Measurements from ENCODE around the gene TP63. TPM values are rescaled to one million over a fixed set of nuclear protein-coding genes. Genes with fewer than 3 reads are reported as not detected.
"Not testable (repeated sequence)": the region's sequence is repeated elsewhere in the genome, so short reads cannot be mapped to it uniquely, and the experiment has no call there.

TP63 gene
- polyA plus RNA-seq (ENCODE audit: insufficient read length in 3 of 3): 1 to 10 TPM in 2 of 3 donors, under 1 TPM in 1; 0.58 to 1.9 (median 1.7) TPM

DNA sequence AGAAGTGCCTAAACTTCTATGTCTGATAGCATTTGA lies at the start of gene TP63:
Gene TP63, plus strand, starts transcription at position 17 of the 36 bp plus-strand sequence. CDS start 127 bp downstream, outside the sequence.
- DNase-seq (ENCODE audit: low read depth in 3 of 3, low spot score in 2 of 3): no peak

DNA sequence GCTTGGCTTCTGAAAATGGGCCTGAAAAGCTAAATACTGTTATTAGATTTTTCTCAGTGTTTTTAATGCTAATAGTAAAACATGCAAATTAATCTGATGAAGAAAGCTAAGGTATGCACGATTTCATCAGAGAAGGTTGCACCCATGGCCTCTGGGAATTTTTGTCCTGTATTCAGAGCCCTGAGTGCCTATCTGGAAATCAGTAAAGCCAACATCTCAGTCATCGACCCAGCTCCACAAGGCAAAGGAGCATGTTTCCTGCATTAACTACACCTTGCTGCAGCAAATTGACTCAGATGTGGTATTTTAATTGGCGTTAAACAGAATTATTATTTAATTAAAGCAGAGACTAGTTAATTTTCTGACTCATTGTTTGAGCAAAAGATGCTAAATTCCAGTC lies 49.0 kb upstream of the TP63 start:
- DNase-seq (ENCODE audit: low read depth in 3 of 3, low spot score in 2 of 3): no peak

DNA sequence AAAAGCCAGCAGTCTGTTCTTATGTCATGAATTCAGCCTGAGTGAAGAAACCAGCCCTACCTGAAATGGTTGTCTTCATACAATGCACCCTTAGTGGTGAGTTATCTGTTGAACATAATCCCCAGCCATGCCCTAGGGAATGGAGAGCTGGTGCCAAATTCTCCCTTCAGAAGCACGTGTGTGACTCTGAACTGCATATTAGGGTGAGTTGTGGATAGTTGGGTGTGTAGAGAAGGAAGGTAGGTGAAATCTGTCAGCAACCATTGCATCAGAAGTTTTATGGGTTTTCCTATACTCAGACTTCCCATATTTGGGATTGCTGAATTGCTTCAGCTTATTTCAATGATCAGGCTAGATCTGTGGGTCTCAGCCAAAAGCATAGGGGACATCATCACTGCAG lies 46.5 kb upstream of the TP63 start:
- DNase-seq (ENCODE audit: low read depth in 3 of 3, low spot score in 2 of 3): no peak

DNA sequence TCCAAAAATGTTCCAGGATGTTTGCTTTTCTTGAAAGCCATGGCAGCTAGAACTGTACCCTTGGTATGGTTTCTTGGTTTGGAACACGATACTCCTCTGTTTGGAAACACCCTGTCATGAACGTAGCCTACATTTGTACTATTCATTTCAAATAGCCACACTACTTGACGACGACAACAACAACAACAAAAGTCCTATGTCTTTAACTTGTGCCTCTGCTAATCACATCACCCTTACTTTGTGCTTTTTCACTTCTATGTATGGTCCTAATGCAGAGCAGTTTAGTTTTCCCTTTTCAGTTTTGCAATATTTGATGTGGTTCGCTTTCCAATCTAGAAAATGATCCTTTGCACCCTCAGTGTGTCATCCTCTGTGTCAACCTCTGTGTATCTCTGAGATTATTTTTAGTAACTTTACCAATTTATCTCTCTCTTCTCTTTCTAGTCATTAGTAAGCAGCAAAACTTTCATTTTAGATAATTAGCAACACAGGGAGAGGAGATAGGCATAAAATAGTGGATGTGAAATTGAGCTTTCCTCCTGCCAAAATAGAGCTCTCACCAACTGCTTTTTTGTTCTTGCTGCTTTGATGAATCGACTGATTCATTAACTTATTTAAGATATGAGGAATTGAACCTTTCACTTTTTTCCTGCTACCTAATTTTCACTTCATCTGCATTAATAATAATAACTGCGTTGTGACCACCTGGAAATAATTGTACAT lies 44.1 kb upstream of the TP63 start:
- no peak for DNase-seq (ENCODE audit: low read depth in 3 of 3, low spot score in 2 of 3)

DNA sequence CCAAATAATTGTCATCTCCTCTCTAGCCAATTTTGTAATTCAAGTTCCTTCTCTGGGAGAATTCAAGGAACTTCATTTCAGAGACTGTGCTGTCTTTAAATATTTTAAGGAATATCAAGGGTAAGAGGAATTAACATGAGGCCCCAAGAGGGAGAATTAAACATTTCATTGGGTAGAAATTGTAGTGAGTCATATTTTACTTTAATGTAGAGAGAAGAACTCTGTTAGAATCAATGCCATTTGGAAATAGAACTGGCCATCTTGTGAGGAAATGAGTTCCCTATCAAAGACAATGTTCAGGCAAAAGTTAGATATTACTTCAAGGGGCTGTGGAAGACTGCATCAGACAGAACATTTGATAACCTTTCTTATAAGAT lies 43.5 kb upstream of the TP63 start:
- no peak for DNase-seq (ENCODE audit: low read depth in 3 of 3, low spot score in 2 of 3)

DNA sequence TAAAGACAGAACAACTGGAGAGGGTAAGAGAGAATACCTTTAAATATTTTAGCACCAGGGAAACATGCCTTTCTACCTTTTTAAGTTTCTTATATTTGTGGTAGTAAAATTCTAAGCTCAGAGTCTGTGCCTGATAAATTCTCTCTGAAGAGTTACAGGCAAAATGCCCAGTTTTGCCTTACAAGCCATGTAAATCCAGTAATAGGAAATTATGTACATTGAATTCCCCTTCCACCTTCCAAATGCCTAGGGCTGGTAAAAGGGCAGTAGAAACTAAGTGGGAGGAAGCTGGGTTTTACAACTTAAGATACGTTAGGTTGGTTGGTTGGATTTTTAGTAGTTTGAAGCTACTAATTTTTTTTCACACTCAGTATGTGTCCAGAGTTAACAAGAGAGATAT lies 43.1 kb upstream of the TP63 start:
- no peak for DNase-seq (ENCODE audit: low read depth in 3 of 3, low spot score in 2 of 3)

DNA sequence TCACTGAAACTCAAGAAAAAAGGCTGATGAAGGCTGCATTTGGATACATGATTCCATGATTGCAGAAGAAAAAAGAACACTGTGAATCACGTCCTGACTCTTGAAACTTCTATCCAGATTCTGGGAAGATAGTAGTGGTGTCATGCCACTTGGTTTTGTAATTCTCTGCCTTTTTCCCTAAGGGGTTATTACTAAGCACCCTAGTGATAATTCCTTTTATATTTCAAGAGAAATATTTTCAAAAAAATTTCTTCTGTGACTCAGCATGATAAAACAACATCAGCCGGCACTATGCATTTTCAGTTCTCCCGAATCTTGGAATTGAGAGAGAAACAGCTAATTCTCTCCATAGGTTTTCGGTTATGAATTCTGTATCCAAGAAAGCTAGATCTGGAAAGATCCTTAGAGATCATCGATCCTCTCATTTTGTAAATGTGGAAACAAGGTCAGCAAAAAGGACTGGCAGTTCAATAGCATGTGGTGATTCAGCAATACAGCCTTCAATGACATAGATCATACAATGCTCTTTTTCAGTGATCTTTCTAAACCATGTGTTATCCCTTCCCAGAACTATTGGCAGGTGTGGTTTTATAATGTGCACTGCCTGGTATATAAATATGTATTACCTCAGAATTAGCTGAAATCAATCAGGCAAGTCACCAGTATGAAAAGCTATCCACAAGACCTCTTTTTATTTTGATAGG lies 42.6 kb upstream of the TP63 start:
- no peak for DNase-seq (ENCODE audit: low read depth in 3 of 3, low spot score in 2 of 3)

DNA sequence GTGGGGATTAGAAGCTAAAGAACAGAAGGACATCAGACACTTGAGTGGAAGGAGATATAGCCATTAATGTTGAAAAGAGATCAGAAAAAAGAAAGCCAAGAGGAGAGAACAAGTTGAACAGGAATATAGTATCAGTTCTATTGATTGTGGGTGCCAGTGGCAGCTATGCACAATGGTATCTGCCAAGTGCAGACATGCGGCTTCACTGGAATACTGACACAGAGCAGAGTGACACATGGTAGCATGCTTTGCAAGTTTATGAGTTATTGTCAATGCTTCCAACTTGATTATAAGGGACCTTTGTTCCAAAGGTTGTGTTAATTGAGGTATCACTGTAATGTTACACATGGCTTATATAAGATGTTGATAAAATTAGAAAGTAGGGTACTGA lies 42.0 kb upstream of the TP63 start:
- DNase-seq (ENCODE audit: low read depth in 3 of 3, low spot score in 2 of 3): no peak

DNA sequence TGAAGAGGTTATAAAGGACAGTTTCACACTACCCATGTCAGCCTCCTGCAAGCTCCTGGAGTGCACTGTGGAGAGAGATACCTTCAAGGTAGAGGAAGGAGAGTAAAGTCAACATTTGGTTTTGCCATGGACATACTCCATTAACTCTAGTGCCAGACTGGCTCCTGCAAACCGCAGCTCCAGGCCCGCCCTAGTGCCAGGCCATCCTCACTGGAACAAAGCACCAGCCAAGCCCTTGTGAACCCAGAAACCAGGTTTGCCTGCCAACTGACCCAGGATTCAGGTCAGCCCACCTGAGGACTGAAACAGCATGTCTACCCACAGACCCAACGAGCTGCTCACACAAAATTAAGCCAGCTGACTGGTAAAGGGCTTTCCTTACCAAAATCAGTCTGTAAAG lies 41.0 kb upstream of the TP63 start:
- no peak for DNase-seq (ENCODE audit: low read depth in 3 of 3, low spot score in 2 of 3)

DNA sequence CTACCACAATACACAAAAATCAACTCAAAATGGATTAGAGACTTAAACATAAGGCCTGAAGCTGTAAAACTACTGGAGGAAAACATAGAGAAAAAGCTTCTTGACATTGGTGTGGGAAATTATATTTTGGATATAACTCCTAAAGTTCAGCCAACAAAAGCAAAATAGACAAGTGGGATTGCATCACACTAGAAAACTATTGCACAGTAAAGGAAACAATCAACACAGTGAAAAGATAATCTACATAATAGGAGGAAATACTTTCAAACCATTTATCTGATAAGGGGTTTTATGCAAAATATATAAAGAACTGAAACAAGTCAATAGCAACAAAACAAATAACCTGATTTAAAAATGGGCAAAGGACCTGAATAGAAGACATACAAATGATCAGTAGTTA lies 37.6 kb upstream of the TP63 start:
- no peak for DNase-seq (ENCODE audit: low read depth in 3 of 3, low spot score in 2 of 3)

DNA sequence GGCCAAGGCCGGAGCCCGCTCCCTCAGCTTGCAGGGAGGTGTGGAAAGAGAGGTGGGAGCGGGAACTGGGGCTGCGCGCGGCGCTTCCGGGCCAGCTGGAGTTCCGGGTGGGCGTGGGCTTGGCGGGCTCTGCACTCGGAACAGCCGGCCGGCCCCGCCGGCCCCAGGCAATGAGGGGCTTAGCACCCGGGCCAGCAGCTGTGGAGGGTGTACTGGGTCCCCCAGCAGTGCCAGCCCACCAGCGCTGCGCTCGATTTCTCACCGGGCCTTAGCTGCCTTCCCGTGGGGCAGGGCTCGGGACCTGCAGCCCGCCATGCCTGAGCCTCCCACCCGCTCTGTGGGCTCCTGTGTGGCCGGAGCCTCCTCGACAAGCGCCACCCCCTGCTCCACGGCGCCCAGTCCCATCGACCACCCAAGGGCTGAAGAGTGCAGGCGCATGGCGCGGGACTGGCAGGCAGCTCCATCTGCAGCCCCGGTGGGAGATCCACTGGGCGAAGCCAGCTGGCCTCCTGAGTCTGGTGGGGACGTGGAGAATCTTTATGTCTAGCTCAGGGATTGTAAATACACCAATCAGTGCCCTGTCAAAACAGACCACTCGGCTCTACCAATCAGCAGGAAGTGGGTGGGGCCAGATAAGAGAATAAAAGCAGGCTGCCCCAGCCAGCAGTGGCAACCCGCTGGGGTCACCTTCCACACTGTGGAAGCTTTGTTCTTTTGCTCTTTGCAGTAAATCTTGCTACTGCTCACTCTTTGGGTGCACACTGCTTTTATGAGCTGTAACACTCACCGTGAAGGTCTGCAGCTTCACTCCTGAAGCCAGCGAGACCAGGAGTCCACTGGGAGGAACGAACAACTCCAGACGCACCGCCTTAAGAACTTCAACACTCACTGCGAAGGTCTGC lies 34.9 kb upstream of the TP63 start:
- not testable (repeated sequence) for DNase-seq (ENCODE audit: low read depth in 3 of 3, low spot score in 2 of 3)

DNA sequence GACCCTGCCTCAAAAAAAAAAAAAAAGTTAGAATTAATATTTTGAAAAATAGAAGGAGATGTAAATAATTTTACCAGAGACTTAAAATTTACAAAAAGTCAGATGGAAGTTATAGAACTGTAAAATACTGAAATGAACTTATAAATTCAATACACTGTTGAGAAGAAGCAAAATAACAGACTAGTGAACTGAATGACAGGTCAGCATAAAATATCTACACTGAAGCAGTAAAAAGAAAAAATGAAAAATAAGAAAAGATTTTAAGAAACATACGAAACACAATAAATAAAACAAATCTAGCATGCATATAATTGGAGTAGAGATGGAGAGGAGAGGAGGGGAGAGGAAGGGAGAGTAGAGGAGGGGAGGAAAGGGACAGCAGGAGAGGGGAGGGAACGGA lies 33.3 kb upstream of the TP63 start:
- no peak for DNase-seq (ENCODE audit: low read depth in 3 of 3, low spot score in 2 of 3)

DNA sequence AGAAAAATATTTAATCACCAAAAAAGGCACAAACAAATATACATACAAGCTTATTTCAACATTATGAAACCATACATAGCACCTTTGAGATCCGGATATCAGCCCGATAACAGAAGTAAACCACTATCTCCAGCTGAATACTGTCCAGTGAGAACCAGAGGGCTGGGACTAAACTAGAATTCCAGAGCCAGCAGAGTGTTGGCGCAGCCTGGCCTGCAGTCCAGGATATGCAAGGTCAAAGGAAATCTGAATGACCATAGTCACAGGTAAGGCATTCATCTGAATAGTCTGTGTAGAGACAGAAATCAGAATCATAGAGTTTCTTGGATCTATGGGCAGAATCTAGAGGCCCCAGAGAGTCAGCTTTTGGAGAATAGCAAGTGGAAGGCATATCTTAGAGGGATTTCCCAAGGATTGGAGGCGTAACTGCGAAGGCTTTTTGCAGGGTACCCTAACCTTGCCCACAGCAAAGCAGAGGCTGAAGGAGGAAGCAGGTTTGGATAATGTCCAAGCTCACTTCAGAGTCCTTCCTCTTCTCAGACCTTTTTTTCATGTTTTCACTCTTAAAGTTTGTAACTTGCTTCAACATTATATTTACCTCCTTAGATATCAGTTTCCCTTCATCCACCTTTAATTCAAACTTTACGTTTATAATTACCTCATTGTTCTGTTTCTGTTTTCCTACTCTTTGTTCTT lies 32.5 kb upstream of the TP63 start:
- no peak for DNase-seq (ENCODE audit: low read depth in 3 of 3, low spot score in 2 of 3)

DNA sequence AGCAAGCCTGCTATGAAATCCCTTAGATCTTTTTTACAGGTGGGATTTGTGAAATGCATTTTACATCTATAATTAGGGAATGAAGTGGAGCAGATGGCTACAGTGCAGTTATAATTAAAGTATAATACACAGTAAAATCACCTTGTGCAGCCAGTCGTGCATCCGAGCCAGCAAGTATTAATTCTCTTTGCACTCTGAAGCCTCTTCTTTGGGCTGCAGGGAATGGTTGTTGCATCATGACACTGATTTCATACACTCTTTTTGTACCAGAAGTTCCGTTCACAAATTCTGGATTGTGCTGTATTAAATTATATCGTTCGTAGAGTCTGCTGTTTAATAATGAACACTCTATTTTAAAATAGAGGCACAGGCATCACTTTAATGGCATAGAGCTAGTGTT lies 28.7 kb upstream of the TP63 start:
- DNase-seq (ENCODE audit: low read depth in 3 of 3, low spot score in 2 of 3): no peak

DNA sequence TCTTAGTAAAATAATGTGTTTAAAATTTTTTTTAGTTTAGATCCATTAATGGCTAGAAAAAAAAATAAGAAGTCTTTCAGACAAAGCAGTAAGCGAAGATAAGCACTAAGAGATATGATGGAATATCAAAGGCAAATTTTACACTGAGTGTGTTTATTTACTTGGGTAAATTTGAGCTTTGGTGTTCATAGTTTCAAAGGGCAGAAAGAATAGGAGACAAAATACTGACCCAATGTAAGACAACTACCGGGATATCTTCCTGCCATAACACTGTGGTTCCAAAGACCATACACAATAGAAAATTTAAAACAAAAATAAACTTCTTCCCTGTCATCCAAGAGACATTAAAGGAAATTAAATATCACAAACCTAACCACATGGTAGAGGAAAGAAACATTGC lies 25.5 kb upstream of the TP63 start:
- DNase-seq (ENCODE audit: low read depth in 3 of 3, low spot score in 2 of 3): no peak

DNA sequence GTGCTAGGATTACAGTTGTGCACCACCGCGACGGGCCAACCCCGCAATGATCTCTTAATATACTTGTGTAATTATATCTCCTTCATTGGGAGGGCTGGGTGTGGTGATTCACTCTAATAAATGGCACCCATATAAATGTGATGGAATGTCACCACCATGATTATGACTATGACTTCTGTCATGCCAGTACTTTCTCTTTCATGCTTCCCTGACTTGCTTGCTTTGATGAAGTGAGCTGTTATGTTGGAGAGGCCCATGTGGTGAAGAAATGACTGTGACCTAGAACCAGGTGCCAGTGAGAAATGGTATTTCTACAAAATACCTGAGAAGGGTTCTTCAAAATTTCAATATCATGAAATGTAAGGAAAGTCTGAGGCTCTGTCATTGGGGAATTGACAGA lies 24.4 kb upstream of the TP63 start:
- no peak for DNase-seq (ENCODE audit: low read depth in 3 of 3, low spot score in 2 of 3)

DNA sequence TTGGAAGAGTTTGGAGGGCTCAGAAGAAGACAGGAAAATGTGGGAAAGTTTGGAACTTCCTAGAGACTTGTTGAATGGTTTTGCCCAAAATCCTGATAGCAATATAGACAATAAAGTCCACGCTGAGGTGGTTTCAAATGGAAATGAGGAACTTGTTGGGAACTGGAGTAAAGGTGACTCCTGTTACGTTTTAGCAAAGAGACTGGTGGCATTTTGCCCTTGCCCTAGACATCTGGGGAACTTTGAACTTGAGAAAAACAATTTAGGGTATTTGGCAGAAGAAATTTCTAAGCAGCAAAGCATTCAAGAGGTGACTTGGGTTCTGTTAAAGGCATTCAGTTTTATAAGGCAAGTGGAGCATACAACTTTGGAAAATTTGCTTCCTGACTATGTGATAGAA lies 18.5 kb upstream of the TP63 start:
- not testable (repeated sequence) for DNase-seq (ENCODE audit: low read depth in 3 of 3, low spot score in 2 of 3)

DNA sequence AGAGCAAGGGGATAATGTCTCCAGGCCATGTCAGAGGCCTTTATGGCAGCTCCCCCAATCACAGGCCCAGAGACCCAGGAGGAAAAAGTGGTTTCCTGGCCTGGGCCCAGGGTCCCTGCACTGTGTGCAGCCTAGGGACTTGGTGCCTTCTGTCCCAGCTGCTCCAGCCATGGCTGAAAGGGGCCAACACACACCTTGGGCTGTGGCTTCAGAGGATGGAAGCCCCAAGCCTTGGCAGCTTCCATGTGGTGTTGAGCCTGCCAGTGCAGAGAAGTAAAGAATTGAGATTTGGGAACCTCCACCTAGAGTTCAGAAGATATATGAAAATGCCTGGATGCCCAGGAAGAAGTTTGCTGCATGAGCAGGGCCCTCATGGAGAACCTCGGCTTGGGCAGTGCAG lies 18.1 kb upstream of the TP63 start:
- no peak for DNase-seq (ENCODE audit: low read depth in 3 of 3, low spot score in 2 of 3)

DNA sequence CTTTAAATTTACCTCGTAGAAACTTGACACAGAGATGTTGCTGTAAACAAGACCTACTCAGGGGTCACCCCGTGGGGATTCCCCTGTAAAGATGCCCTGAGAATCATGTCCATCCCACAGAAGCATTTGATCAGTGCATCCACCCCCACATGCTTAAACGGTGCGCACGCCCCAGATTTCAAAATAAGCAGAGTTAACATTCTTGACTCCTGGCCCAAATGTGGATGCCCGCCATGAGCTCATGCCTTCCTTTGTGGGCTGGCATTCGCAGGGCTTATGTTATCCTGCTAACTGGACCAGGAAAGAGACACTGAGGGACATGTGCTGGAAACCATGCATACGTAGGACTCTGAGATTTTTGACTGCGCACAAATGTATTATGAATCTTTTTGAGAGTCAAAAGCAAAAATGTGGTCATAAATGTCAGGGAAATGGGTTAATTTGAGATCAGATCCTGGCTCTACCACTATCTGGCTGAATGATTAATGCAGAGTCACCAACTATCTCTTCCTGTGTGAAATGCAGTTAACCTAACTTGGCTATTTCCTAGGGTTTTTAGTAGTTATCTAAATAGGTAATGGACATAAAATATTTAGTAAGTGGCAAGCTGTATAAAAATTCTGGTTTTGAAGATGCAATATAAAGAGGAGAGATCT lies 9.1 kb upstream of the TP63 start:
- no peak for DNase-seq (ENCODE audit: low read depth in 3 of 3, low spot score in 2 of 3)

DNA sequence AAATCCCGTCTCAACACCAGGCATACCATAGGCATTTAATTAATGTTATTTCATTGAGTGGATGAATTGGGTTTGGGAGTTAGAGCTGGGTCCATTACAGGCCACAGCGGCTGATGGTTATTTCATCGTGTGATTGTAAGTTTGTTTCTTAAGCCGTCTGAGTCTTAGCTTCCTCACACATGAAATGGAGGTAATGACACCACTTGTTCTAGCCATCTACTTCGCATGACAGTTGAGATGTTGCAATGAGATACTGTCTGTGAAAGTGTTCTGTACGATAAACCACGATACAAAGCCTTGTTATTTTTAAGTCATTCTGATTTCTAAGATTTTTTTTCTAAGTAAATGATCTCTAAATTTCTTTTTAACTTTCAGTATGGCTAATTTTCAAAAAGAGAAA lies 8.6 kb upstream of the TP63 start:
- no peak for DNase-seq (ENCODE audit: low read depth in 3 of 3, low spot score in 2 of 3)

DNA sequence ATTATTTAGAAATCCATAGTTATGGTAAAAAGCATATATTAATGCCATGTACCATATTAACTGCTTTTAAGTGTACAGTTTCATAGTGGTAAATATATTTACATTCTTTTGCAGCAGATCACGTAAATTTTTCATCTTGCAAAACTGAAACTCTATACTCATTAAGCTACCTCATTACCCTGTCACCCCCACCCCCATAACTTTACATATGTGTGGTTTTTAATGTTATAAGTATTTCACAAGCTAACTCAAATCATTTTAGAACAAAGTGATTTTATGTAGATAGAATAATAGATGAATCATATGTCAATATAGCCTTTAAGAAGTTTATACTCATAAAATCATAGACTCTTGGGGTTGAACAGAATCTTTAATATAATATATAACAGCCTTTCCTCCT lies 7.1 kb upstream of the TP63 start:
- DNase-seq (ENCODE audit: low read depth in 3 of 3, low spot score in 2 of 3): no peak
